ENCODE results near the gene PNMA6F. TPM values are rescaled to one million over a fixed set of nuclear protein-coding genes. Genes with fewer than 3 reads are reported as not detected.

Gene PNMA6F
- total and polyA plus RNA-seq, 2 of the 8 experiments (the other 6 are each of a cell fraction or from before 2014, with no cell fraction given): 0.12 to 0.22 TPM

- TF ChIP-seq, protein P1, sequence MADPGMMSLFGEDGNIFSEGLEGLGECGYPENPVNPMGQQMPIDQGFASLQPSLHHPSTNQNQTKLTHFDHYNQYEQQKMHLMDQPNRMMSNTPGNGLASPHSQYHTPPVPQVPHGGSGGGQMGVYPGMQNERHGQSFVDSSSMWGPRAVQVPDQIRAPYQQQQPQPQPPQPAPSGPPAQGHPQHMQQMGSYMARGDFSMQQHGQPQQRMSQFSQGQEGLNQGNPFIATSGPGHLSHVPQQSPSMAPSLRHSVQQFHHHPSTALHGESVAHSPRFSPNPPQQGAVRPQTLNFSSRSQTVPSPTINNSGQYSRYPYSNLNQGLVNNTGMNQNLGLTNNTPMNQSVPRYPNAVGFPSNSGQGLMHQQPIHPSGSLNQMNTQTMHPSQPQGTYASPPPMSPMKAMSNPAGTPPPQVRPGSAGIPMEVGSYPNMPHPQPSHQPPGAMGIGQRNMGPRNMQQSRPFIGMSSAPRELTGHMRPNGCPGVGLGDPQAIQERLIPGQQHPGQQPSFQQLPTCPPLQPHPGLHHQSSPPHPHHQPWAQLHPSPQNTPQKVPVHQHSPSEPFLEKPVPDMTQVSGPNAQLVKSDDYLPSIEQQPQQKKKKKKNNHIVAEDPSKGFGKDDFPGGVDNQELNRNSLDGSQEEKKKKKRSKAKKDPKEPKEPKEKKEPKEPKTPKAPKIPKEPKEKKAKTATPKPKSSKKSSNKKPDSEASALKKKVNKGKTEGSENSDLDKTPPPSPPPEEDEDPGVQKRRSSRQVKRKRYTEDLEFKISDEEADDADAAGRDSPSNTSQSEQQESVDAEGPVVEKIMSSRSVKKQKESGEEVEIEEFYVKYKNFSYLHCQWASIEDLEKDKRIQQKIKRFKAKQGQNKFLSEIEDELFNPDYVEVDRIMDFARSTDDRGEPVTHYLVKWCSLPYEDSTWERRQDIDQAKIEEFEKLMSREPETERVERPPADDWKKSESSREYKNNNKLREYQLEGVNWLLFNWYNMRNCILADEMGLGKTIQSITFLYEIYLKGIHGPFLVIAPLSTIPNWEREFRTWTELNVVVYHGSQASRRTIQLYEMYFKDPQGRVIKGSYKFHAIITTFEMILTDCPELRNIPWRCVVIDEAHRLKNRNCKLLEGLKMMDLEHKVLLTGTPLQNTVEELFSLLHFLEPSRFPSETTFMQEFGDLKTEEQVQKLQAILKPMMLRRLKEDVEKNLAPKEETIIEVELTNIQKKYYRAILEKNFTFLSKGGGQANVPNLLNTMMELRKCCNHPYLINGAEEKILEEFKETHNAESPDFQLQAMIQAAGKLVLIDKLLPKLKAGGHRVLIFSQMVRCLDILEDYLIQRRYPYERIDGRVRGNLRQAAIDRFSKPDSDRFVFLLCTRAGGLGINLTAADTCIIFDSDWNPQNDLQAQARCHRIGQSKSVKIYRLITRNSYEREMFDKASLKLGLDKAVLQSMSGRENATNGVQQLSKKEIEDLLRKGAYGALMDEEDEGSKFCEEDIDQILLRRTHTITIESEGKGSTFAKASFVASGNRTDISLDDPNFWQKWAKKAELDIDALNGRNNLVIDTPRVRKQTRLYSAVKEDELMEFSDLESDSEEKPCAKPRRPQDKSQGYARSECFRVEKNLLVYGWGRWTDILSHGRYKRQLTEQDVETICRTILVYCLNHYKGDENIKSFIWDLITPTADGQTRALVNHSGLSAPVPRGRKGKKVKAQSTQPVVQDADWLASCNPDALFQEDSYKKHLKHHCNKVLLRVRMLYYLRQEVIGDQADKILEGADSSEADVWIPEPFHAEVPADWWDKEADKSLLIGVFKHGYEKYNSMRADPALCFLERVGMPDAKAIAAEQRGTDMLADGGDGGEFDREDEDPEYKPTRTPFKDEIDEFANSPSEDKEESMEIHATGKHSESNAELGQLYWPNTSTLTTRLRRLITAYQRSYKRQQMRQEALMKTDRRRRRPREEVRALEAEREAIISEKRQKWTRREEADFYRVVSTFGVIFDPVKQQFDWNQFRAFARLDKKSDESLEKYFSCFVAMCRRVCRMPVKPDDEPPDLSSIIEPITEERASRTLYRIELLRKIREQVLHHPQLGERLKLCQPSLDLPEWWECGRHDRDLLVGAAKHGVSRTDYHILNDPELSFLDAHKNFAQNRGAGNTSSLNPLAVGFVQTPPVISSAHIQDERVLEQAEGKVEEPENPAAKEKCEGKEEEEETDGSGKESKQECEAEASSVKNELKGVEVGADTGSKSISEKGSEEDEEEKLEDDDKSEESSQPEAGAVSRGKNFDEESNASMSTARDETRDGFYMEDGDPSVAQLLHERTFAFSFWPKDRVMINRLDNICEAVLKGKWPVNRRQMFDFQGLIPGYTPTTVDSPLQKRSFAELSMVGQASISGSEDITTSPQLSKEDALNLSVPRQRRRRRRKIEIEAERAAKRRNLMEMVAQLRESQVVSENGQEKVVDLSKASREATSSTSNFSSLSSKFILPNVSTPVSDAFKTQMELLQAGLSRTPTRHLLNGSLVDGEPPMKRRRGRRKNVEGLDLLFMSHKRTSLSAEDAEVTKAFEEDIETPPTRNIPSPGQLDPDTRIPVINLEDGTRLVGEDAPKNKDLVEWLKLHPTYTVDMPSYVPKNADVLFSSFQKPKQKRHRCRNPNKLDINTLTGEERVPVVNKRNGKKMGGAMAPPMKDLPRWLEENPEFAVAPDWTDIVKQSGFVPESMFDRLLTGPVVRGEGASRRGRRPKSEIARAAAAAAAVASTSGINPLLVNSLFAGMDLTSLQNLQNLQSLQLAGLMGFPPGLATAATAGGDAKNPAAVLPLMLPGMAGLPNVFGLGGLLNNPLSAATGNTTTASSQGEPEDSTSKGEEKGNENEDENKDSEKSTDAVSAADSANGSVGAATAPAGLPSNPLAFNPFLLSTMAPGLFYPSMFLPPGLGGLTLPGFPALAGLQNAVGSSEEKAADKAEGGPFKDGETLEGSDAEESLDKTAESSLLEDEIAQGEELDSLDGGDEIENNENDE (IDR thresholded peaks at IDR 0.05; ENCODE audit: insufficient replicate concordance, low read length): no peak
- TF ChIP-seq RAD21 (IDR thresholded peaks at IDR 0.05 in 1 of 2, conservative IDR thresholded peaks at IDR 0.05 in 1 of 2; ENCODE audit: low read depth in 2 of 2, low read length in 2 of 2): no peak
- TF ChIP-seq, protein P2, sequence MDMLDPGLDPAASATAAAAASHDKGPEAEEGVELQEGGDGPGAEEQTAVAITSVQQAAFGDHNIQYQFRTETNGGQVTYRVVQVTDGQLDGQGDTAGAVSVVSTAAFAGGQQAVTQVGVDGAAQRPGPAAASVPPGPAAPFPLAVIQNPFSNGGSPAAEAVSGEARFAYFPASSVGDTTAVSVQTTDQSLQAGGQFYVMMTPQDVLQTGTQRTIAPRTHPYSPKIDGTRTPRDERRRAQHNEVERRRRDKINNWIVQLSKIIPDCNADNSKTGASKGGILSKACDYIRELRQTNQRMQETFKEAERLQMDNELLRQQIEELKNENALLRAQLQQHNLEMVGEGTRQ (IDR thresholded peaks at IDR 0.05; ENCODE audit: low read length): no peak
These were observed 40.3 kb upstream of the PNMA6F start (continued) for GRCh38 chrX:153361781-153362397.

All from H1 (cell line).